GM12878 (cell line): ENCODE measurements around the gene ADAMTSL5. TPM values are rescaled to one million over a fixed set of nuclear protein-coding genes. Genes with fewer than 3 reads are reported as not detected.

Experiments used
- ATAC-seq: fragments of 200-7000 bp; cut with Tn5 transposase; 3 replicates; pipeline ENCODE4 v1.9.1; 2020; ENCODE audit warnings: mild to moderate bottlenecking, moderate library complexity
- BruUV-seq: library from RNA; stranded (reverse); fragments of 400-500 nt; replicated peaks from 2 replicates; lab custom pipeline; 2021; lab: Mats Ljungman, UMichigan
- CTCF ChIA-PET: fragments of 300-600 bp; sonication (Branson Sonifier 250); formaldehyde crosslinking; extraction: SDS; loops from one replicate; lab custom pipeline; 2021; ENCODE audit warnings: inconsistent platforms; lab: Yijun Ruan, JAX
- POLR2A ChIA-PET: fragments of 350-600 bp; formaldehyde crosslinking; extraction: SDS; loops from one replicate; lab custom pipeline; 2021; ENCODE audit warnings: inconsistent platforms; lab: Charles Lee
- RAD21 ChIA-PET: fragments of 300-600 bp; sonication (Branson Sonifier 250); formaldehyde crosslinking; loops from one replicate; lab custom pipeline; 2023; ENCODE audit warnings: antibody characterized with exemption; ENCODE audit not compliant: unreplicated experiment; lab: Charles Lee
- SMC1A ChIA-PET: fragments of 300-600 bp; sonication (Branson Sonifier 250); formaldehyde crosslinking; loops from one replicate; lab custom pipeline; 2023; ENCODE audit not compliant: unreplicated experiment, uncharacterized antibody; lab: Charles Lee
- DNase-seq: peaks from one replicate; pipeline ENCODE4 v3.0.0-alpha.2; 2011; ENCODE audit warnings: low read depth, low spot score
- FAIRE-seq: peaks from 3 replicates; lab custom pipeline; 2011; peaks lifted over from hg19 to GRCh38; lab: Jason Lieb, UNC
- H2AFZ ChIP-seq: 2 replicates; pipeline ENCODE4 v1.6.0; 2011; ENCODE audit warnings: low read depth, low read length, control low read depth; ENCODE audit not compliant: control insufficient read depth
- H3K27ac ChIP-seq: 2 replicates; pipeline ENCODE4 v1.5.1; 2011; ENCODE audit warnings: control low read depth; ENCODE audit not compliant: control insufficient read depth, insufficient read depth
- H3K27me3 ChIP-seq, 2 experiments: replicated peaks in 1 of 2; 2 replicates each; pipeline versions ENCODE4 v1.6.0 to v1.6.1; 2011; ENCODE audit warnings: low read length in 1 of 2; ENCODE audit not compliant: control insufficient read depth in 2 of 2, insufficient read depth in 2 of 2
- H3K36me3 ChIP-seq, 2 experiments: 2 replicates each; pipeline ENCODE4 v1.5.1; 2011; ENCODE audit warnings: low read length in 1 of 2; ENCODE audit not compliant: control insufficient read depth in 2 of 2, insufficient read depth in 2 of 2
- H3K4me1 ChIP-seq: 2 replicates; pipeline ENCODE4 v1.6.1; 2011; ENCODE audit warnings: mild to moderate bottlenecking, low read length, moderate library complexity, mixed read lengths; ENCODE audit not compliant: control insufficient read depth, insufficient read depth
- H3K4me2 ChIP-seq: 2 replicates; pipeline ENCODE4 v1.6.0; 2011; ENCODE audit warnings: control low read depth; ENCODE audit not compliant: control insufficient read depth, insufficient read depth
- H3K4me3 ChIP-seq: fragments of 200-600 bp; sonication (generic); 2 replicates; pipeline ENCODE4 v1.5.1; 2016
- H3K79me2 ChIP-seq: 2 replicates; pipeline ENCODE4 v1.6.0; 2011; ENCODE audit warnings: low read length; ENCODE audit not compliant: control insufficient read depth, insufficient read depth
- H3K9ac ChIP-seq: 2 replicates; pipeline ENCODE4 v1.8.0; 2011; ENCODE audit warnings: low read length, control low read depth, mixed read lengths; ENCODE audit not compliant: control insufficient read depth, insufficient read depth
- H3K9me3 ChIP-seq: replicated peaks from 3 replicates; pipeline ENCODE4 v1.5.1; 2011; ENCODE audit warnings: mild to moderate bottlenecking, low read length; ENCODE audit not compliant: control insufficient read depth, insufficient read depth
- H4K20me1 ChIP-seq: 2 replicates; pipeline ENCODE4 v1.6.0; 2011; ENCODE audit not compliant: control insufficient read depth, insufficient read depth
- ATF7 ChIP-seq: fragments of 450-650 bp; IDR thresholded peaks from 2 replicates; pipeline ENCODE4 v1.6.1; 2016; ENCODE audit warnings: low read depth, mild to moderate bottlenecking
- BRCA1 ChIP-seq: IDR thresholded peaks from 2 replicates; pipeline ENCODE4 v1.6.1; 2011; ENCODE audit warnings: low read depth, low read length, improper control_type of control experiment
- CEBPB ChIP-seq, 2 experiments: fragments of 150-350 bp in 1 of 2; IDR thresholded peaks; 2 replicates each; pipeline ENCODE4 v1.6.1; 2012 to 2014; ENCODE audit warnings: low read depth in 2 of 2, low read length in 2 of 2, borderline replicate concordance in 1 of 2, inconsistent platforms in 1 of 2
- GABPA ChIP-seq: IDR thresholded peaks from 2 replicates; pipeline ENCODE4 v1.6.1; 2014; ENCODE audit warnings: antibody characterized with exemption, low read depth, mild to moderate bottlenecking, inconsistent platforms
- MTA3 ChIP-seq: IDR thresholded peaks from 2 replicates; pipeline ENCODE4 v1.6.1; 2012; ENCODE audit warnings: low read length, inconsistent platforms, borderline replicate concordance
- POLR2A ChIP-seq: IDR thresholded peaks from 2 replicates; pipeline ENCODE4 v1.6.1; 2011; ENCODE audit warnings: low read depth, mild to moderate bottlenecking, low read length
- POLR2AphosphoS5 ChIP-seq: IDR thresholded peaks from 2 replicates; pipeline ENCODE4 v1.6.1; 2011; ENCODE audit warnings: mild to moderate bottlenecking, low read length, inconsistent platforms
- RELB ChIP-seq: fragments of 450-650 bp; IDR thresholded peaks from 2 replicates; pipeline ENCODE4 v1.6.1; 2017; ENCODE audit warnings: low read depth, mild to moderate bottlenecking, moderate library complexity
- ZNF384 ChIP-seq: IDR thresholded peaks from 2 replicates; pipeline ENCODE4 v1.6.1; 2012; ENCODE audit warnings: low read depth, mild to moderate bottlenecking, low read length, improper control_type of control experiment, borderline replicate concordance
- WGBS: methylation state at CpG from one replicate; pipeline ENCODE4 v1.1.6; 2016; ENCODE audit warnings: low lambda C conversion rate; ENCODE audit not compliant: insufficient replicate concordance, insufficient coverage; ENCODE audit errors: missing lambda C conversion rate; 5-methylcytosine and 5-hydroxymethylcytosine counted together
- in situ Hi-C: fragments of 300-500 bp; cut with MboI; formaldehyde crosslinking; loops from 9 replicates; pipeline ENCODE4 v1.14.3; 2018; ENCODE audit warnings: mixed read lengths
- intact Hi-C: fragments of 100-400 bp; cut with micrococcal nuclease; formaldehyde crosslinking; loops from one replicate; pipeline ENCODE4 v1.14.2; 2022; ENCODE audit not compliant: unreplicated experiment
- polyA plus RNA-seq, 11 experiments: library from polyadenylated mRNA; depleted of rRNA in 4 of 11; unstranded in 6 of 11; stranded (reverse) in 5 of 11; fragments of >200 nt; fragmentation: Nextera tagmentation in 4 of 11; fragmentation: Illumina TruSeq in 1 of 11; extraction: Ambion mirVana in 4 of 11; extraction: Trizol in 1 of 11; gene quantifications; 1 replicate in 1 of 11; 2 replicates in 10 of 11; pipeline versions ENCODE4 v1.2.1 to v1.2.3, GENCODE V29; 2011 to 2016; ENCODE audit warnings: inconsistent platforms in 2 of 11, missing spikeins in 2 of 11, low read depth in 1 of 11
- total RNA-seq, 4 experiments: library from RNA; depleted of rRNA in 3 of 4; stranded (reverse); fragments of >200 nt in 3 of 4; fragmentation: Illumina TruSeq in 1 of 4; extraction: Trizol in 1 of 4; gene quantifications; 2 replicates each; pipeline versions ENCODE4 v1.2.1 to v1.2.3, GENCODE V29; 2013 to 2021
- TF ChIP-seq, protein P1 (sequence below): IDR thresholded peaks from 2 replicates; pipeline ENCODE4 v1.6.1; 2012; ENCODE audit warnings: improper control_type of control experiment, low read depth, low read length; ENCODE audit not compliant: insufficient replicate concordance
- TF ChIP-seq, protein P2 (sequence below): fragments of 450-650 bp; formaldehyde crosslinking; IDR thresholded peaks from 2 replicates; pipeline ENCODE4 v1.5.0; 2022; ENCODE audit warnings: mild to moderate bottlenecking, missing genetic modification characterization

The ADAMTSL5 gene
- total and polyA plus RNA-seq, 10 of the 15 experiments (the other 5 are each of a cell fraction or from before 2014, with no cell fraction given) = 0.04 to 0.83 (median 0.32) TPM; not detected in 4

- Histone ChIP-seq H3K4me1 (no peaks in the 10 kb centered on the region), H3K4me3 (no peak overlapping the region), H3K27ac (no peak overlapping the region), H2AFZ (no peak overlapping the region), H3K27me3 (no peaks in the 10 kb centered on the region), H3K4me2 (no peak overlapping the region), H3K79me2 (no peaks in the 10 kb centered on the region), H3K9me3 (no peaks in the 10 kb centered on the region), H3K9ac (no peak overlapping the region), H3K36me3 (no peaks in the 10 kb centered on the region), H4K20me1 (no peaks in the 10 kb centered on the region)
- BruUV-seq = no TSS peak
- ATAC-seq (no peak), DNase-seq (no peak), FAIRE-seq (no peak)
- ChIA-PET CTCF (no interaction called here), SMC1A (no interaction called here), POLR2A (no interaction called here), RAD21 (no interaction called here)
- in situ Hi-C loops (no loop called here), intact Hi-C loops (no loop called here)
- 96% methylated on average over 72 of the region's 121 CpGs for WGBS
- TF ChIP-seq GABPA = no peak
- TF ChIP-seq, protein P1, sequence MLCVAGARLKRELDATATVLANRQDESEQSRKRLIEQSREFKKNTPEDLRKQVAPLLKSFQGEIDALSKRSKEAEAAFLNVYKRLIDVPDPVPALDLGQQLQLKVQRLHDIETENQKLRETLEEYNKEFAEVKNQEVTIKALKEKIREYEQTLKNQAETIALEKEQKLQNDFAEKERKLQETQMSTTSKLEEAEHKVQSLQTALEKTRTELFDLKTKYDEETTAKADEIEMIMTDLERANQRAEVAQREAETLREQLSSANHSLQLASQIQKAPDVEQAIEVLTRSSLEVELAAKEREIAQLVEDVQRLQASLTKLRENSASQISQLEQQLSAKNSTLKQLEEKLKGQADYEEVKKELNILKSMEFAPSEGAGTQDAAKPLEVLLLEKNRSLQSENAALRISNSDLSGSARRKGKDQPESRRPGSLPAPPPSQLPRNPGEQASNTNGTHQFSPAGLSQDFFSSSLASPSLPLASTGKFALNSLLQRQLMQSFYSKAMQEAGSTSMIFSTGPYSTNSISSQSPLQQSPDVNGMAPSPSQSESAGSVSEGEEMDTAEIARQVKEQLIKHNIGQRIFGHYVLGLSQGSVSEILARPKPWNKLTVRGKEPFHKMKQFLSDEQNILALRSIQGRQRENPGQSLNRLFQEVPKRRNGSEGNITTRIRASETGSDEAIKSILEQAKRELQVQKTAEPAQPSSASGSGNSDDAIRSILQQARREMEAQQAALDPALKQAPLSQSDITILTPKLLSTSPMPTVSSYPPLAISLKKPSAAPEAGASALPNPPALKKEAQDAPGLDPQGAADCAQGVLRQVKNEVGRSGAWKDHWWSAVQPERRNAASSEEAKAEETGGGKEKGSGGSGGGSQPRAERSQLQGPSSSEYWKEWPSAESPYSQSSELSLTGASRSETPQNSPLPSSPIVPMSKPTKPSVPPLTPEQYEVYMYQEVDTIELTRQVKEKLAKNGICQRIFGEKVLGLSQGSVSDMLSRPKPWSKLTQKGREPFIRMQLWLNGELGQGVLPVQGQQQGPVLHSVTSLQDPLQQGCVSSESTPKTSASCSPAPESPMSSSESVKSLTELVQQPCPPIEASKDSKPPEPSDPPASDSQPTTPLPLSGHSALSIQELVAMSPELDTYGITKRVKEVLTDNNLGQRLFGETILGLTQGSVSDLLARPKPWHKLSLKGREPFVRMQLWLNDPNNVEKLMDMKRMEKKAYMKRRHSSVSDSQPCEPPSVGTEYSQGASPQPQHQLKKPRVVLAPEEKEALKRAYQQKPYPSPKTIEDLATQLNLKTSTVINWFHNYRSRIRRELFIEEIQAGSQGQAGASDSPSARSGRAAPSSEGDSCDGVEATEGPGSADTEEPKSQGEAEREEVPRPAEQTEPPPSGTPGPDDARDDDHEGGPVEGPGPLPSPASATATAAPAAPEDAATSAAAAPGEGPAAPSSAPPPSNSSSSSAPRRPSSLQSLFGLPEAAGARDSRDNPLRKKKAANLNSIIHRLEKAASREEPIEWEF = no peak
- TF ChIP-seq POLR2A = no peak
- TF ChIP-seq POLR2AphosphoS5 = no peak
- no peak for TF ChIP-seq ZNF384
- no peak for TF ChIP-seq BRCA1
- no peak for TF ChIP-seq MTA3
- no peak for TF ChIP-seq ATF7
- no peak for TF ChIP-seq CEBPB (IDR thresholded peaks at IDR 0.05; ENCODE audit: borderline replicate concordance in 1 of 2, low read depth in 2 of 2, low read length in 2 of 2)
- TF ChIP-seq, protein P2, sequence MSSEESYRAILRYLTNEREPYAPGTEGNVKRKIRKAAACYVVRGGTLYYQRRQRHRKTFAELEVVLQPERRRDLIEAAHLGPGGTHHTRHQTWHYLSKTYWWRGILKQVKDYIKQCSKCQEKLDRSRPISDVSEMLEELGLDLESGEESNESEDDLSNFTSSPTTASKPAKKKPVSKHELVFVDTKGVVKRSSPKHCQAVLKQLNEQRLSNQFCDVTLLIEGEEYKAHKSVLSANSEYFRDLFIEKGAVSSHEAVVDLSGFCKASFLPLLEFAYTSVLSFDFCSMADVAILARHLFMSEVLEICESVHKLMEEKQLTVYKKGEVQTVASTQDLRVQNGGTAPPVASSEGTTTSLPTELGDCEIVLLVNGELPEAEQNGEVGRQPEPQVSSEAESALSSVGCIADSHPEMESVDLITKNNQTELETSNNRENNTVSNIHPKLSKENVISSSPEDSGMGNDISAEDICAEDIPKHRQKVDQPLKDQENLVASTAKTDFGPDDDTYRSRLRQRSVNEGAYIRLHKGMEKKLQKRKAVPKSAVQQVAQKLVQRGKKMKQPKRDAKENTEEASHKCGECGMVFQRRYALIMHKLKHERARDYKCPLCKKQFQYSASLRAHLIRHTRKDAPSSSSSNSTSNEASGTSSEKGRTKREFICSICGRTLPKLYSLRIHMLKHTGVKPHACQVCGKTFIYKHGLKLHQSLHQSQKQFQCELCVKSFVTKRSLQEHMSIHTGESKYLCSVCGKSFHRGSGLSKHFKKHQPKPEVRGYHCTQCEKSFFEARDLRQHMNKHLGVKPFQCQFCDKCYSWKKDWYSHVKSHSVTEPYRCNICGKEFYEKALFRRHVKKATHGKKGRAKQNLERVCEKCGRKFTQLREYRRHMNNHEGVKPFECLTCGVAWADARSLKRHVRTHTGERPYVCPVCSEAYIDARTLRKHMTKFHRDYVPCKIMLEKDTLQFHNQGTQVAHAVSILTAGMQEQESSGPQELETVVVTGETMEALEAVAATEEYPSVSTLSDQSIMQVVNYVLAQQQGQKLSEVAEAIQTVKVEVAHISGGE = no peak
- no peak for TF ChIP-seq RELB
Observed at GRCh38 chr19:1555487-1556389, 42.9 kb upstream of the ADAMTSL5 start.
